Fibroblast of gingiva (primary cell): ENCODE data around the gene RAB3D.
"Not testable (repeated sequence)": the region's sequence is repeated elsewhere in the genome, so short reads cannot be mapped to it uniquely, and the experiment has no call there.

Experiments
- DNase-seq: peaks from one replicate; pipeline ENCODE4 v3.0.0-alpha.2; 2011; ENCODE audit warnings: low read depth

The RAB3D gene

DNA sequence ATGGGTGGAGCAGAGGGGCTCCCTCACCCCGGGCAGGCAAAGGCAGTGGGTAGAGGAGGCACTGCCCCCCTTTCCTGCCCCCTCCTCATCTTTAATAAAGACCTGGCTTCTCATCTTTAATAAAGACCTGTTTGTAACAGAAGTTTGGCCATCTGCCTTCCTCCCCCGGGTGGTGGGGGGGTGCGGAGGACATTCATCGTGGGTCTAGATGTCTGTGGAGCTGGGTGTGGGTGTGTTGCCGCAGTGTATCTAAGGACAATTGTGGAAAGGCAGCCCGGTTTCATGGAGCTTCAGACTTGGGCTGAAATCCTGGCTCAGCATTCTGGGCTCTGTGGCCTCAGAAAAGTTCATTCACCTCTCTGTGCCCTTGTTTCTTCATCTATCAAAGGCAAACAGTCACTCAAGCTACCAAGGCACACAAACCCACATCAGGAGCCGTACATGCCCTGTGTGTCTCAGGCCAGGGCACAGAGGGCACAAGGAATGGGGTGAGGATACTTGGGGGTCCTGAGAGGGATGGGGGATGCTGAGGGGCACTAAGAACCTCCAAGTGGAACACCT, 26.2 kb upstream of the RAB3D start:
- DNase-seq = no peak

DNA sequence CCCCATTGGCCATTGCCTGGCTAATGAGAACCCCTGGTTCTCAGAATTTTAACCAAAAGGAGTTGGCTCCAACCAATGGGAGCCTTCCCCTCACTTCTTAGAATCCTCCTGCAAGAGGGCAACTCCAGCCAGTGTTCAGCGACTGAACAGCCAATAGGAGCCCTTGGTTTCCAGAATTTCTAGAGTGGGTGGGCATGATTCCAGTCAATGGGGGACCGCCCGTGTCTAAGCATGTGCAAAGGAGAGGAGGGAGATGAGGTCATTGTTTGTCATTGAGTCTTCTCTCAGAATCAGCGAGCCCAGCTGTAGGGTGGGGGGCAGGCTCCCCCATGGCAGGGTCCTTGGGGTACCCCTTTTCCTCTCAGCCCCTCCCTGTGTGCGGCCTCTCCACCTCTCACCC, 25.5 kb upstream of the RAB3D start:
- no peak for DNase-seq

DNA sequence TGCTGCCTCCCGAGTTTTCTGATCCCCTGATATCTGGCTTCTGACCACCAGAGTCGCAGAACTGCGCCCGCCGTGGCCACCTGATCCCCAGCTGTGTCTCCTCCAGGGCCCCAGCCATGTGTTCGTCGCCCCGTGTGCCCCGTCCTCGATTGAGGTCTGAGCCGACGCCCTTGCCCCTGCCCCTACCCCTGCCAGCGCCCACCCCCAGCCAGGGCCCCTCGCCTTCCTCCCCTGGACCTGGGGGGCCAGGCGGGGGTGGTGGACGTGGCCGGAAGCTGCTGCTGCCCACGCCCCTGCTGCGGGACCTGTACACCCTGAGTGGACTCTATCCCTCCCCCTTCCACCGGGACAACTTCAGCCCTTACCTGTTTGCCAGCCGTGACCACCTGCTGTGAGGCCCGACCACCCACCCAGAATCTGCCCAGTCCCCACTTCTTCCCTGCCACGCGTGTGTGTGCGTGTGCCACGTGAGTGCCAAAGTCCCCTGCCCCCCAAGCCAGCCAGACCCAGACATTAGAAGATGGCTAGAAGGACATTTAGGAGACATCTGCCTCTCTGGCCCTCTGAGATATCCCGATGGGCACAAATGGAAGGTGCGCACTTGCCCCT, 24.9 kb upstream of the RAB3D start:
- DNase-seq = no peak

DNA sequence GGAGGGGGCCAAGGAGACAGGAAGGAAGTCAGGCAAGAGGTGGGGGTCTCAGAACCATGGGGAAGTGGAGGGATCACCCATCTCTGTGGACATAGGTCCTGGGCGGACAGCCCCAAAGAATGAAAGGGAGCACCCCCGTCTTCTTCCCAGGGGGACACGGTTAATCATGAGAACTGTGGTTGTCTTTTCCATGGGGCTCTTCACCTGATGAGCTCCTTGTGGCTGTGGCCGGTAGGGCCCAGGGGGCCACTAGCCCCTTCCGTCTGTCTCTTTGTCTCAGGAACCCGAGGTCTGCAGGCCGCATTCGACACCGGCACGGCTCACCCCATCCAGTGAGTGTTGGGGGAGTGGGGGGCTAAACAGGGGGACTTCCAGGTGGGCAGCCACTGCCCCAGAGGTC, 24.4 kb upstream of the RAB3D start:
- DNase-seq = no peak

DNA sequence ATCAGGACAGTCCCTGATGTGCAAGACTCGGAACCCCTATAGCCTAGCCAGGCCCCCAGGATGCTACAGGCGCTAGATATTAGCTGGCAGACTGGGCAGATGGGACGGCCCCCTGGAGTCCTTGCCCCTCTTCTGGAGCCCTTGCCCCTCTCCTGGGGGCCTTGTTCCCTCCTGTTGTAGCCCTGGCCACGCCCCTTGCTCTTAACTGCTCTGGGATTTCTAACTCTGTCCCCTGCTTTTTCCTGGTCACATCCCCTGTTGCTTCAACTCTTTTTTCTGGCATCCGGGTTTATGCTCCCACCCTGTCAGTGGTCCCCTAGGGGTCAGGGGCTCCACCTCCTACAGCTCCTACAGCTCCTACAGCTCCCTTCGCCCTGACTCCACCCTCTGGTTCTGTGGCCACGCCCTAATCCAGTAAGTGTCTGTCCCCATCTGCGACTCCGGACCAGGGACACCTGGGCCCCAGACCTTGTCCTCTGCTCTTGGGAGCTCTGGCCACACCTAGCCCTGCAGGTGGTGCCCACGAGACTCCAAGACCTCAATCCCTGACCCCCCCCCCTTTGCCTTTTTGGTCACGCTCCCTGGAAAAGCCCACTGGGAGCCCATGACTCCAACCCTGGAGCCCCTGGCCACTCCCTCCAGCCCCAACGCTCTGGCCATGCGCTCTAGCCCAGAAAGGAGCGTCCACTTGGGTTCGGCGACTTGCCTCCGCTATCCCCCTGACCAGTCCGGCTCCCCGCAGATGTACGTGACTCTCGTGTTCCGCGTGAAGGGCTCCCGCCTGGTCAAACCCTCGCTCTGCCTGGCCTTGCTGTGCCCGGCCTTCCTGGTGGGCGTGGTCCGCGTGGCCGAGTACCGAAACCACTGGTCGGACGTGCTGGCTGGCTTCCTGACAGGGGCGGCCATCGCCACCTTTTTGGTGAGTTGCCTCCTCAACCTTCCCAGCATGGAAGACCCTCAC, 22.6 kb upstream of the RAB3D start:
- DNase-seq = no peak

DNA sequence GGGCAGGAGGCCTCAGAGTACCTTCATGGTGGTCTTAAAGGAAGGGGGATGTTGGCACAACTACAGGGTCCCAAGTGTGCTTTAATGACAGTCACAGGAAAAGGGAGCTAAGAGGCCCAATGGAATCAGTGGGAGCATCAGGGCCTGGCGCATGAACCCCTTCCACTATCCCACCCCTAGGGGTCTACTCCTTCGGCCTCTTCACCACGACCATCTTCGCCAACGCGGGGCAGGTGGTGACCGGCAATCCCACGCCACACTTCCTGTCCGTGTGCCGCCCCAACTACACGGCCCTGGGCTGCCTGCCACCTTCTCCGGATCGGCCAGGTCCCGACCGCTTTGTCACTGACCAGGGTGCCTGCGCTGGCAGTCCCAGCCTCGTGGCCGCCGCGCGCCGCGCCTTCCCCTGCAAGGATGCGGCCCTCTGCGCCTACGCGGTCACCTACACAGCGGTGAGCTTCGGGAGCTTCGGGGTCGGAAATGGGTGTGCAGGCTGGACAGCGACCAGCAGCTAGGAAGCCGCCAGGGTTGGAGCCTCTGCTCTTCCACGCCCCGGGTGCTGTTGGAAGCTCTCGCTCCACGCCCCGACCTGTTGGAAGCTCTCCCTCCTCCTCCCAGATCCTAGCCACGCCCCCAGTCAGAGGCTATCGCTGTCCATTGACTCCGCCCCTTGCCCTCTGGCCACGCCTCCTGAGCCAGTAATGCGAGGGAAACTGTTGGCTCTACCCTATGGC, 21.7 kb upstream of the RAB3D start:
- no peak for DNase-seq

DNA sequence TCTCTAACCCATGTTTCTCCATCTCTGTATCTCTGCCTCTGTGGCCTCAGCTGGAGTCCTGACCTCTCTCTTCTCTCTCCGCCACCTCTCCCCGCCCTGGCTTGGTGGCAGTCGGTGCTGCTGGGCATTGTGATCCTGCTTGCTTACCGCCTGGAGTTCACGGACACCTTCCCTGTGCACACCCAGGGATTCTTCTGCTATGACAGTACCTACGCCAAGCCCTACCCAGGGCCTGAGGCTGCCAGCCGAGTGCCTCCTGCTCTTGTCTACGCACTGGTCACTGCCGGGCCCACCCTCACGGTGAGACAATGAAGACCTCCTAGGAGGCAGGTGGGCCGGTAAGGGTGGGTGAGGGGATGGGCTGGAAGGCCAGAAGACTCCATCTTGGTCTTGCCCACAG, 20.0 kb upstream of the RAB3D start:
- no peak for DNase-seq

DNA sequence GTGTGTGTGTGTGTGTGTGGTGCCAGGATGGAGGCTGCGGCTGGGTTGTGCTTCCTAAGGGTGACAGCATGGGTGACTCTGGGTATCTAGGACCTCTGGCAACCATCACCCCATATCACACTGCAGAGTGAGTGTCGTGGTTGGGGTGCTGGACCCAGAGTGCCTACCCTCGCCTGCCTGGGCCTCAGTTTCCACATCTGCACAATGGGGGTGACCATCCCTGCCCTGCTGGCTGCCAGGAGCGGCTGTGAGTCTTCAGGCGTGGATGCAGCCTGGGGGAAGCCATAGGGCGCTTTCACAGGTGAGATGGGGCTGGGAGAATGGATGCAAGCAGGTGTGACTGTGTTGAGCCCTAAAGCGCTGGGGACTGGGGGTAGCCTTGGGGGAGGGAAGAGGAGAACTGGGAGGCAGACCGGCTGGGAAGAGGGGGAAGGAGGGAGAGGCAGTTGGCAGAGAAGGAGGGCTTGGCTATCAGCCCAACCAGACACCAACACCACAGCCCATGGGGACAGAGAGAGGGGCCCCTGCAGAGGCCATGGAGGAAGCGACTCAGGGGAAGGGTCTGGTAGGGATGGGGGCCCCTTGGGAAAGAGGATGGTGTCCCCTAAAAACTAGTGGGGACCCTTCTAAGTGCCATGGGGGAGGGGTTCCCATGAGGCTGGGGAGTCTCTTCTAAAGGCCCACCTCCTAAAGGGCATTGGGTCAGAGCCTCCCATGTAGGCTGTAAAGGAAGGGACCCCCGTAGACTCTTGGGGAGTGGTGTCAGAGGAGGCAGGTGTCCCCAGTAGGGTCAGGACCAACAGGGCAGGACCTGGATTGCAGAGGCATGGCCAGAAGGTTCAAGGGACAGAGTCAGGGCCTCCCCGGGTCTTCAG, 17.5 kb upstream of the RAB3D start:
- DNase-seq = no peak

DNA sequence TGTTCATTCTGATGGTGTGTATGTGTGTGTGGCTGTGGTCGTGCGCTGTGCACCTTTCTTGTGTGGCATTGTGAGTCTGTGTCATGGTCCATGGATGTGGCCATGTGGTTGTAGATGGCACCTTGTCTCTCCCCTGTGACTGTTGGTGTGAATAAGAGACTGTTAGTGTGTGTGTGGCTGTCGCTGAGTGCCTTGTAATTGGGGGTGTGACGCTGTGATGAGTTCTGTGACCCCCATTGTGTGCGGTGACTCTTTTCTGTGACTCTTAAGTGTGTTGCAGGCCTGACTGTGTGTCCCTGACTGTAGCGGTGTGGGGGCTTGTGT, 16.6 kb upstream of the RAB3D start:
- no peak for DNase-seq

DNA sequence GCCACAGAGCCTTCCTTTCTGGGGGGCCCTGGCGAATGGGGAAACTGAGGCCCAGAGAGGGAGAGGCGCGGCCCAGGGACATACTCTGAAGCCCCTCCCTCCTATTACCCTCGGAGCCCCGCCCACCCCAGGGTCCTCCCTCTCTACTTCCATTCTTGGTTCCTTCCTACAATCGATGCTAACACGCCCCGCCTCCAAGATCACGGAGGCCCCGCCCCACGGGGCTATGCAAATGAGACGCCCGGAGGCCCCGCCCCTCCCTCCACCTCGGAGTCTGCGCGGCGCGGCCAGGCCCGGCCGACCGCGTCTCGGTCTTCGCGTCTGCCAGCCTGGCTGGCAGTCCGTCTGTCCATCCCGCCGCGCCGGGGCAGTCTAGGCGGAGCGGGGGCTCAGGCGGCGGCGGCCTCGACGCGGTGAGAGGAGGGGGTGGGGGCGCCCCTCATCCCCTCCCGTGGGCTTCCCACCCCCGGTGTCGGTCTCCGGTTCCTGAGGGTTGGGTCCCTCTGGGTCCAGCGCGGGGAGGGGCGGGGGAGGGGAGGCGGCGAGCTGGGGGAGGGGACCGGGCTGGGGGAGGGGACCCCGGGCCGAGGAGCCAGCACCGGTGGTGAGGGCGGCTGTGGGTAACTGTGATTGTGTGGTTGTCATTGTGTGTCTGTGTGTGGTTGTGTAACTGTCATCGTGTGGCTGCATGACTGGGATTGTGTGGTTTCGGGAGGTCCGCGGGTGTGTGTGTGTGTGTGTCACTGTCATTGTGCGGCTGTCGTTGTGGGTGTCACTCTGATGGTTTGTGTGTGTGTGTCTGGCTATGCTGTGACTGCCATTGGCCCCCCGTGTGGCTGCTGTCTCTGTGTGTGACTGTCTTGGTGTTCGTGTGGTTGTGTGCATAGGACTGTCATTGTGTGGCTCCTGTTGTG, 16.0 kb upstream of the RAB3D start, which contains the start of gene PLPPR2:
Gene PLPPR2, plus strand, starts transcription at position 273 of the 914 bp plus-strand sequence. CDS start 2,242 bp downstream, outside the sequence.
- DNase-seq = peak; percentile 82

DNA sequence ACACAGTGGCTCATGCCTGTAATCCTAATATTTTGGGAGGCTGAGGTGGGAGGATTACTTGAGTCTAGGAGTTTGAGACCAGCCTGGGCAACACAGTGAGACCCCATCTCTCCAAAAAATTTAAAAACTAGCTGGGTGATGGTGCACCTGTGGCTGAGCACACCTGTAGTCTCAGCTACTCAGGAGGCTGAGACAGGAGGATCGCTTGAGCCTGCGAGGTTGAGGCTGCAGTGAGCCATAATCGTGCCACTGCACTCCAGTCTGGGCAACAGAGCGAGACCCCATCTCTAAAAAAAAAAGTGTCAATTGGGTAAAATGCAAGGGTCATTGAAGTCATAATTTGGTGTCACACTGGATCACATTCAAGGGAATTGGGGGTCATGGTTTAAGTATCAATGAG, 14.6 kb upstream of the RAB3D start:
- not testable (repeated sequence) for DNase-seq

DNA sequence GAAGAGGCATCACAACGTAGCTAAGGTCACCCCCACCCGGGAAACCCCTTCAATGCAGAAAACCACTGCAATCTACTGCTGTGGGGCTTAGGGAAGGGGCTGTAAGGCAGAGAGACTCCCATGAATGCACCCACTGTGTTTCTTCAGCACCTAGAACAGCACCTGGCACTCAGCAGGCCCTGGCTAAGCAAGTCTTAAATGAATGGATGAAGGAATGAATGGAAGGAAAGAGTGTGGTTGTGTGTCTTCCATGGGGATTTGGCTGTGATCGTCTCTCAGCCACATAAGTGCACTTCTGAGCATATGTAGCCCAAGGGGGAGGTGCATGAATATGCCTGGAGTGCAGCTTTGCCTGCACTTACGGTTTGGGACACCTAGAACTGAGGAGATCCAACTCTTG, 9.7 kb upstream of the RAB3D start:
- no peak for DNase-seq

DNA sequence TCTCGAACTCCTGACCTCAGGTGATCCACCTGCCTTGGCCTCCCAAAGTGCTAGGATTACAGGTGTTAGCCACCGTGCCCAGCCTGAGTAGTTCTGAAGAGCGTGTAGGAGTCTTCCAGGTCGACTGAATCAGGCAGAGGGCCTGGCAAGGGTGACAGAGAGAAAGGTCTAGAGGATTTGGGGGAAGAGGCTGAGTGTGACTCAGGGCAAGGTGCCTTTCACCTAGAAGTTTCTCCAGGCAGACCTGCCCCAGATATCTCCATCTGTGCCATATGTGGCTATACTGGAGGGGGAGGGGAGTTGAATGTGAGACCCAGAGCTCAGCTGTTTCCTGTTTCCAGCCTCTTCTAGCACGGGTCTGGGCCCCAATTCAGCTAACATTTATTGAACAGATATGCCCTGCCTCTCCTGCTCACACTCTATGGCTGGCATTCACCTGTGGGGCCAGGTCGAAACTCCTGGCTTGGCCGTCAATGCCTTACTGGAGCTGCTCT, 8.1 kb upstream of the RAB3D start:
- no peak for DNase-seq

DNA sequence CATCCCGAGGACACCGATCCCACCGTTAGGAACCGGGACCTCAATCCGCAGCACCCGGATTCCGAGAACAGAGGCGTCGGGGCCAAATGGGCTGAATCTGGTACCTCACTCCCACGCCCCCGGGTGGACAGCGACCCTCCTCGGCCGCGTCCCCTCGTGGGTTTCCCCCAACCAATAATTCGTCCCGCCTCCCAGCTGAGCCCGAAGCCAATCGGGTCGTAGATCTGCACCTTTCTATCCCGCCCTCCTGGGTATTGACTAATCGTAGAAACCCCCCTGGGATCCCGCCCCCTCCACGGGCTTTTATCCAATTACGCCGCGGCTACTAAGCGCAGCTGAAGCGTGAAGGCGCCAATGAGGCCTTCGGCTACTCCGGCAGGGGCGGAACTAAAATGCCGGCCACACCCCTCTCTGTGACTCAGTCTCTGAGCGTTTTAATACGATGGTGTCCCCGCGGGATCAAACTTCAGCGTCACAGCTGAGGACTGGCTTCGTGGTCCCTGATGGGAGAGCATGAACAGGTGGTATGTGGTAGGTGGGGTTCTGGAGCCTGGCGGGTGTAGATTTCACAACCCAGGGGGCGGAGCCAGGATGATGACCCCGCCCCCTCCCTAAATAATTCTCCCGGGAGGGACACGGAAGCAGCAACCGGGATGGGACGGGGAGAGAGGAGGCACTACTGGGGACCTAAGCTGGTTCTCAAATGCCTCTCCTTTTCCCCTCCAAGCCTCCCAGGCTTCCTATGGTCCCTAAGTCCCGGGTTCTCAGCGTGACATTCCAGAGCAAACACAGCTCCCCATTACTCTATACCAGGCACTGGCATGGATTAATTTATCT, 6.9 kb upstream of the RAB3D start, which contains the start of the genes CCDC159 and TMEM205:
Gene CCDC159, plus strand, starts transcription at position 416 of the 837 bp plus-strand sequence. Its CDS starts 88 bp downstream, at position 504.
Gene TMEM205, minus strand, starts transcription at position 165 of the 837 bp plus-strand sequence. CDS start 649 bp downstream, outside the sequence.
- peak; percentile 99 for DNase-seq

DNA sequence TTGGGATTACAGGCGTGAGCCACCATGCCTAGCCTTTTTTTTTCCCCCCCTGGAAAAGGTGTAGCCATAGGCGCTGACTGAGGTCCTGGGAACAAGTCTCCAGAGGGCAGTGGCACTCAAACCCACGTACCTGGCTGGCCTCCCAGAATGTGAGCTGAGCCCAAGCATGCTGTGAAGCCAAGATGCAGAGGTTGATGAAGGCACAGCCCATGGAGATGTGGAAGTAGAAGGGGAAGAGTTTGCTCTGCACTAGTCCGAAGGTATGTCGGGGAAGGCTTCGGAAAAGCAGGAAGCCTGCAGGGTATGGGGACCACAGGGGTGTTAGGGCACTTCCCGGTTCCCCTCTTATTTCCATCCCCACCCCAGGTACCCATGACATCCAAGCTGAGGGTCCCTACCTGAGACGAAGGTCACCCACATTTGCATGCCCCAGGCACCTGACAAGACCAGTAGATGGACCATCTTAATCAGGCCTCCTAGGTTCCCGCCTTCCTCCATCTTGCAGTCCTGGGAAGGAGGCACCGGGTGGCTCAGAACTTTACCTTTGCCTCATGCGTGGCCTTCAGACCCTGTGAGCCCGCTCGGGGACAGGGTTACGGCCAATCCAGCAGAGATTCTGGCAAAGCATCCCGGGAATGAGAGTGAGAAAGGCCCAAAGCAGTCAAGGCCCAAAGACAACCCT, 5.8 kb upstream of the RAB3D start:
- no peak for DNase-seq

DNA sequence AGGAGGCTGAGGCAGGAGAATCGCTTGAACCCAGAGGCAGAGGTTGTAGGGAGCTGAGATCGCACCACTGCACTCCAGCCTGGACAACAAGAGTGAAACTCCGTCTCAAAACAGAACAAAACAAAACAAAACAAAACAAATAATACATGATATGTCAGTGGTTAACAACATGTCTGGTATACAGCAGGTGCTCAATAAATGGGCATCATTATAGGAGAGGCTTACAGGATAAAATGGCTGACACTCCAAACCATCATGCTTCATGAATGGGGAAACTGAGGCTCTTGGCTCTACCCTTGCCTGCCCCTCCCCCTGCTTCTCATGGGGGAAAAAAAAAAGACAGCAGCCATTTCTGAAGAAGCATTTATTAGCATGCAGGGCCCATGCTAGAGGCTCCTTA, 3.0 kb upstream of the RAB3D start:
- no peak for DNase-seq

DNA sequence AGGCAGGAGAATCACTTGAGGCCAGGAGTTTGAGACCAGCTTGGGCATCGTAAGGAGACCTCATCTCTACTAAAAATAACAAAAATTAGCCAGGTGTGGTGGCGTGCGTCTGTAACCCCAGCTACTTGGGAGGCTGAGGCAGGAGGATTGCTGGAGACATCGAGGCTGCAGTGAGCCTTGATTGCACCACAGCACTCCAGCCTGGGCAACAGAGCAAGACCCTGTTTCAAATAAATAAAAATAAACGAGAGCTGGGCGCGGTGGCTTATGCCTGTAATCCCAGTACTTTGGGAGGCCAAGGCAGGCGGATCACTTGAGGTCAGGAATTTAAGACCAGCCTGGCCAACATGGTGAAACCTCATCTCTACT, 626 bp upstream of the RAB3D start:
- not testable (repeated sequence) for DNase-seq

DNA sequence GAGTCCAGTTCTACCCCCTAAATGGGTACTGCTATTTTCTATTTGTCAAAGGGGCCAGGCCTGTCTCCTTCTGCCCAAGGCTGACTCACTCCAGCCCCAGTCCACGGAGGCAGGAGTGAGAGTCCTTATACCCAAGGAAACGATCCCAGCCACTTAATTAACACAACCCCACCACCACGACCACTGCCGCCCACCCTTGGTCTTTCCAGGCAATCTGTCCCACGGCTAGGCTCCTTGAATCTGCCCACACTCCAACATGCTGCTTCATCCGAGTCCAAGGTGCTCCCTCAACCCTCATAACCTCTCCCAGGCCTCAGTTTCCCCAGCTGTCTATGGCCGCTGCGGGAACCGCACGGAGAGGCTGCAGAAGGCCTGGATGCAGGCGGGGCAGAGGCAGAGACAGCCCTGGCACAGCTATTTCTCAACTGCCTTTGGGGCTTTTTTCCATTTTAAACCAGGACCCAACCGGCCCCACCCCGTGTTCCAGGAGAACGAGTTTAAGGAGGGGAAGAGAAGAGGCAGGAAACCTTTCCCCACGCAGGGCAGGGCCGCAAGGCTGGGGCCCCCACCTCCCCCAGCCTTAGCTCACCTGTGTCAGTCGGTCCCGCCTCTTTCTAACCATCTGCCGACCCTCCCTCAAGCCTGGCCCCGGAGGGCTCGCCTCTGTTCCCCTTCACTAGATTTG, 746 bp downstream of the RAB3D start:
- no peak for DNase-seq
